ENCODE measurements around the gene POLR2L. TPM values are rescaled to one million over a fixed set of nuclear protein-coding genes. Genes with fewer than 3 reads are reported as not detected.

POLR2L gene
- polyA plus RNA-seq, 1 of the 3 experiments (the other 2 are of a cell fraction), result 540 TPM

GRCh38 chr11:813072-813455, 29.3 kb downstream of the POLR2L start (continued):
- TF ChIP-seq MEF2A (IDR thresholded peaks at IDR 0.05; ENCODE audit: borderline replicate concordance, low read depth) (no peak), FOXJ3 (CRISPR knock-in tag; IDR thresholded peaks at IDR 0.05) (no peak), SIN3A (IDR thresholded peaks at IDR 0.05; ENCODE audit: borderline replicate concordance, low read depth, low read length) (no peak)

GRCh38 chr11:812390-812789, 29.9 kb downstream of the POLR2L start:
- POLR2A ChIA-PET, result no interaction called here
- Histone ChIP-seq H3K79me2 (ENCODE audit: insufficient read depth) (peaks cover 51% of the 10 kb centered on the region), H3F3A (replicated peaks; ENCODE audit: insufficient read depth) (peaks cover 37% of the 10 kb centered on the region), H3K27ac (ENCODE audit: low read depth in 2 of 2, low read length in 1 of 2) (no peak overlapping the region), H3K9ac (no peak overlapping the region), H3K36me3 (replicated peaks in 1 of 2; ENCODE audit: control insufficient read depth in 1 of 2, insufficient read depth in 2 of 2, low read length in 1 of 2) (peaks cover 27 to 28% of the 10 kb centered on the region in 2 experiments), H3K4me2 (no peak overlapping the region), H3K9me3 (no peaks in the 10 kb centered on the region), H2AFZ (ENCODE audit: low read depth) (no peak overlapping the region), H3K4me3 (ENCODE audit: low read depth in 2 of 2, low read length in 1 of 2) (no peak overlapping the region), H4K20me1 (ENCODE audit: insufficient read depth) (peaks cover 30% of the 10 kb centered on the region), H3K9me2 (no peaks in the 10 kb centered on the region), H3K27me3 (ENCODE audit: insufficient read depth) (no peaks in the 10 kb centered on the region), H3K4me1 (ENCODE audit: control insufficient read depth in 1 of 2, insufficient read depth in 2 of 2, low read depth in 1 of 2, low read length in 1 of 2) (peaks cover 8 to 19% of the 10 kb centered on the region in 2 experiments; a peak in 2 of 4 replicates)
- DNase-seq, result no peak
- 100% methylated on average over 2 of the region's 3 CpGs for WGBS (ENCODE audit: low lambda C conversion rate)
- CTCF ChIA-PET, result interaction anchor here (1.0 to 1.3 kb wide), 4 partner anchors 15 to 86 kb away, joined by 3 to 4 read pairs (median 3); partner anchors contain the start of genes POLR2L, SLC25A22 and TSPAN4
- TF ChIP-seq REST (IDR thresholded peaks at IDR 0.05; ENCODE audit: low read depth, low read length) (no peak), NRF1 (IDR thresholded peaks at IDR 0.05; ENCODE audit: low read depth, low read length) (no peak), RXRA (IDR thresholded peaks at IDR 0.05; ENCODE audit: borderline replicate concordance, low read depth) (no peak), RCOR1 (IDR thresholded peaks at IDR 0.05; ENCODE audit: low read length) (no peak), USF2 (IDR thresholded peaks at IDR 0.05; ENCODE audit: borderline replicate concordance, low read depth, low read length) (no peak), RFX5 (IDR thresholded peaks at IDR 0.05; ENCODE audit: low read length) (no peak), FOSL2 (IDR thresholded peaks at IDR 0.05; ENCODE audit: borderline replicate concordance, low read depth) (no peak)

Measured in SK-N-SH (cell line).